ENCODE data around the gene NEK1.

GRCh38 chr4:169407217-169407845 is 205.1 kb downstream of the NEK1 start:
- TF ChIP-seq CTCF (IDR thresholded peaks at IDR 0.05; ENCODE audit: borderline replicate concordance, extremely low read depth, low read length, poor library complexity, severe bottlenecking) (no peak), EZH2 (IDR thresholded peaks at IDR 0.05; ENCODE audit: borderline replicate concordance, low read depth, low read length, severe bottlenecking) (no peak)
